Stomach (tissue), 4 donors: Measurements from ENCODE around the gene TRIO.

Experiments used
- POLR2A ChIP-seq, 4 donors: fragments of 450-650 bp; IDR thresholded peaks; one replicate each; pipeline ENCODE4 v1.6.1; 2016; ENCODE audit warnings: antibody characterized with exemption in 4 of 4, control low read depth in 2 of 4, mild to moderate bottlenecking in 1 of 4, moderate library complexity in 1 of 4
- TF ChIP-seq, protein P1 (sequence below), 7 experiments: fragments of 450-650 bp in 4 of 7; fragments of 200-600 bp in 3 of 7; sonication (generic) in 3 of 7; IDR thresholded peaks; one replicate each; pipeline ENCODE4 v1.5.1; 2016 to 2019; ENCODE audit warnings: antibody characterized with exemption in 7 of 7, control low read depth in 2 of 7, mild to moderate bottlenecking in 1 of 7

DNA sequence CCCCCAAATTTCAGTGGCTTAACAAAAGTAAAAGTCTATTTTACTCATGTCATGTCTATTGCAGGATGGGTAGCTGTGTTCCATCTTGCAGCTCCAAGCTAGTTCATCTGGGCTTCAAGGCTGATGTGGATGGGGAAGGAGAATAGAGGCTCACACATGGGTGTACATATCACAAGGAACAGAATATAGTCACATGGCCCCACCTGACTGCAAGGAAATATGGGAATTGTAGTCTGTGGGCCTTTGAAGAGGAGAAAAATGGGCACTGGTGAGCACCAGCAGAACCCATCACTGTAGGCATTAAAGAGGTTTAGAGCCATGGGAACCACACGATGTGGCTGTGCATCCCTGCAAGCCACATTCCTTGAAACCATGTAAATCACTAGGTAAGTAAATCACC, 17.9 kb upstream of the TRIO start:
- TF ChIP-seq, protein P1, sequence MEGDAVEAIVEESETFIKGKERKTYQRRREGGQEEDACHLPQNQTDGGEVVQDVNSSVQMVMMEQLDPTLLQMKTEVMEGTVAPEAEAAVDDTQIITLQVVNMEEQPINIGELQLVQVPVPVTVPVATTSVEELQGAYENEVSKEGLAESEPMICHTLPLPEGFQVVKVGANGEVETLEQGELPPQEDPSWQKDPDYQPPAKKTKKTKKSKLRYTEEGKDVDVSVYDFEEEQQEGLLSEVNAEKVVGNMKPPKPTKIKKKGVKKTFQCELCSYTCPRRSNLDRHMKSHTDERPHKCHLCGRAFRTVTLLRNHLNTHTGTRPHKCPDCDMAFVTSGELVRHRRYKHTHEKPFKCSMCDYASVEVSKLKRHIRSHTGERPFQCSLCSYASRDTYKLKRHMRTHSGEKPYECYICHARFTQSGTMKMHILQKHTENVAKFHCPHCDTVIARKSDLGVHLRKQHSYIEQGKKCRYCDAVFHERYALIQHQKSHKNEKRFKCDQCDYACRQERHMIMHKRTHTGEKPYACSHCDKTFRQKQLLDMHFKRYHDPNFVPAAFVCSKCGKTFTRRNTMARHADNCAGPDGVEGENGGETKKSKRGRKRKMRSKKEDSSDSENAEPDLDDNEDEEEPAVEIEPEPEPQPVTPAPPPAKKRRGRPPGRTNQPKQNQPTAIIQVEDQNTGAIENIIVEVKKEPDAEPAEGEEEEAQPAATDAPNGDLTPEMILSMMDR (IDR thresholded peaks at IDR 0.05): no peak
- no peak for TF ChIP-seq POLR2A (IDR thresholded peaks at IDR 0.05)
